Epidermal melanocyte (primary cell): ENCODE data around the gene SF1.

Experiments used
- DNase-seq: peaks from one replicate; pipeline ENCODE4 v3.0.0; 2011; ENCODE audit warnings: low spot score; ENCODE audit not compliant: insufficient read length

The SF1 gene

GRCh38 chr11:64801158-64801464, 22.8 kb upstream of the SF1 start:
- DNase-seq = no peak

GRCh38 chr11:64800303-64801157, 22.2 kb upstream of the SF1 start:
- no peak for DNase-seq

- no peak for DNase-seq
Measured at GRCh38 chr11:64799623-64800302, 21.4 kb upstream of the SF1 start.

GRCh38 chr11:64799256-64799622, 20.9 kb upstream of the SF1 start:
- DNase-seq = no peak

GRCh38 chr11:64796757-64797541, 18.6 kb upstream of the SF1 start:
- DNase-seq = no peak

- DNase-seq = no peak
Measured at GRCh38 chr11:64796047-64796756, 17.9 kb upstream of the SF1 start.

- DNase-seq = no peak
Measured at GRCh38 chr11:64794526-64794925, 16.2 kb upstream of the SF1 start.

GRCh38 chr11:64793271-64794160, 15.2 kb upstream of the SF1 start:
- no peak for DNase-seq

GRCh38 chr11:64792482-64792881, 14.1 kb upstream of the SF1 start:
- no peak for DNase-seq

- DNase-seq = no peak
Measured at GRCh38 chr11:64791781-64792291, 13.5 kb upstream of the SF1 start.

- no peak for DNase-seq
Measured at GRCh38 chr11:64790205-64791095, 12.1 kb upstream of the SF1 start.

- DNase-seq = no peak
Measured at GRCh38 chr11:64789331-64790204, 11.2 kb upstream of the SF1 start.

- no peak for DNase-seq
Measured at GRCh38 chr11:64788321-64789215, 10.2 kb upstream of the SF1 start.

GRCh38 chr11:64787526-64788320, 9.4 kb upstream of the SF1 start:
- DNase-seq = no peak

GRCh38 chr11:64786308-64786707, 8.0 kb upstream of the SF1 start:
- DNase-seq = no peak

- DNase-seq = no peak
Measured at GRCh38 chr11:64784813-64785581, 6.7 kb upstream of the SF1 start.
